Effector CD8-positive, alpha-beta T cell (primary cell): ENCODE measurements around the gene ABCA4.

Experiments
- DNase-seq: peaks from one replicate; lab custom pipeline; 2025; lab: John Stamatoyannopoulos, UW

The ABCA4 gene

GRCh38 chr1:94050675-94051074 is 70.3 kb downstream of the ABCA4 start:
- no peak for DNase-seq

GRCh38 chr1:94050254-94050653 is 70.7 kb downstream of the ABCA4 start:
- no peak for DNase-seq

GRCh38 chr1:94049791-94050190 is 71.2 kb downstream of the ABCA4 start:
- DNase-seq: no peak

- DNase-seq: no peak
Measured at GRCh38 chr1:94048413-94049164, 72.4 kb downstream of the ABCA4 start.

- no peak for DNase-seq
Measured at GRCh38 chr1:94047949-94048348, 73.0 kb downstream of the ABCA4 start.

- no peak for DNase-seq
Measured at GRCh38 chr1:94045465-94046056, 75.4 kb downstream of the ABCA4 start.

- no peak for DNase-seq
Measured at GRCh38 chr1:94044891-94045290, 76.1 kb downstream of the ABCA4 start.

- DNase-seq: no peak
Measured at GRCh38 chr1:94044290-94044790, 76.6 kb downstream of the ABCA4 start.

- no peak for DNase-seq
Measured at GRCh38 chr1:94043738-94044289, 77.1 kb downstream of the ABCA4 start.

- no peak for DNase-seq
Measured at GRCh38 chr1:94042388-94042787, 78.6 kb downstream of the ABCA4 start.

- no peak for DNase-seq
Measured at GRCh38 chr1:94039871-94040569, 80.9 kb downstream of the ABCA4 start.

GRCh38 chr1:94039514-94039870 is 81.5 kb downstream of the ABCA4 start:
- peak; percentile 26 for DNase-seq

- no peak for DNase-seq
Measured at GRCh38 chr1:94038511-94038910, 82.4 kb downstream of the ABCA4 start.

- no peak for DNase-seq
Measured at GRCh38 chr1:94037392-94038229, 83.3 kb downstream of the ABCA4 start.

- no peak for DNase-seq
Measured at GRCh38 chr1:94036730-94037129, 84.2 kb downstream of the ABCA4 start.

GRCh38 chr1:94033849-94034248 is 87.1 kb downstream of the ABCA4 start:
- DNase-seq: no peak

GRCh38 chr1:94032637-94033036 is 88.3 kb downstream of the ABCA4 start:
- no peak for DNase-seq

- no peak for DNase-seq
Measured at GRCh38 chr1:94031591-94031990, 89.4 kb downstream of the ABCA4 start.

- DNase-seq: no peak
Measured at GRCh38 chr1:94031154-94031553, 89.8 kb downstream of the ABCA4 start.

GRCh38 chr1:94029130-94029993 is 91.6 kb downstream of the ABCA4 start:
- DNase-seq: no peak
